Uterus (tissue), 2 donors: ENCODE data around the gene OR51L1.

Source experiments
- POLR2A ChIP-seq, 2 donors: fragments of 450-650 bp; IDR thresholded peaks; one replicate each; pipeline ENCODE4 v1.6.1; 2016; ENCODE audit warnings: antibody characterized with exemption in 2 of 2, mild to moderate bottlenecking in 1 of 2, moderate library complexity in 1 of 2
- TF ChIP-seq, protein P1 (sequence below), 4 experiments: fragments of 200-600 bp in 2 of 4; fragments of 450-650 bp in 2 of 4; sonication (generic) in 2 of 4; IDR thresholded peaks; one replicate each; pipeline ENCODE4 v1.5.1; 2016 to 2019; ENCODE audit warnings: antibody characterized with exemption in 4 of 4, mild to moderate bottlenecking in 2 of 4, moderate library complexity in 1 of 4

DNA sequence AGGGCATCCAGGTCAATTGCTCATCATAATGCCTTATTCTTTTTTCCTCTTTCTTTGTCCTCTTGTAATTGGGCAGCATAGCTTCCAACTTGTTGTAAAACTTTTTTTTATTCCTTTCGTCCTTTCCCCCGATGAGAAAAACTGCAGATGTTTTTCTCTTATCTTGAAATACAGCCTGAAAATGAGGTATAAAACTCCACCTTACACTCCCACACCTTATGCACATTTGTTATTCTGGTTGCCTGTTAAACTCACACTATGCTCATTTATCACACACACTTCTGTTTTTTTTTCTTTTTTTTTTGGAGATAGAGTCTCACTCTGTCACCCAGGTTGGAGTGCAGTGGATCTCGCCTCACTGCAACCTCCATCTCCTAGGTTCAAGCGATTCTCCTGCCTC is 37.3 kb upstream of the OR51L1 start:
- TF ChIP-seq, protein P1, sequence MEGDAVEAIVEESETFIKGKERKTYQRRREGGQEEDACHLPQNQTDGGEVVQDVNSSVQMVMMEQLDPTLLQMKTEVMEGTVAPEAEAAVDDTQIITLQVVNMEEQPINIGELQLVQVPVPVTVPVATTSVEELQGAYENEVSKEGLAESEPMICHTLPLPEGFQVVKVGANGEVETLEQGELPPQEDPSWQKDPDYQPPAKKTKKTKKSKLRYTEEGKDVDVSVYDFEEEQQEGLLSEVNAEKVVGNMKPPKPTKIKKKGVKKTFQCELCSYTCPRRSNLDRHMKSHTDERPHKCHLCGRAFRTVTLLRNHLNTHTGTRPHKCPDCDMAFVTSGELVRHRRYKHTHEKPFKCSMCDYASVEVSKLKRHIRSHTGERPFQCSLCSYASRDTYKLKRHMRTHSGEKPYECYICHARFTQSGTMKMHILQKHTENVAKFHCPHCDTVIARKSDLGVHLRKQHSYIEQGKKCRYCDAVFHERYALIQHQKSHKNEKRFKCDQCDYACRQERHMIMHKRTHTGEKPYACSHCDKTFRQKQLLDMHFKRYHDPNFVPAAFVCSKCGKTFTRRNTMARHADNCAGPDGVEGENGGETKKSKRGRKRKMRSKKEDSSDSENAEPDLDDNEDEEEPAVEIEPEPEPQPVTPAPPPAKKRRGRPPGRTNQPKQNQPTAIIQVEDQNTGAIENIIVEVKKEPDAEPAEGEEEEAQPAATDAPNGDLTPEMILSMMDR (IDR thresholded peaks at IDR 0.05) = no peak
- TF ChIP-seq POLR2A (IDR thresholded peaks at IDR 0.05) = no peak
